Measurements from ENCODE around the gene SINHCAF.

GRCh38 chr12:31245822-31246469 lies 80.0 kb downstream of the SINHCAF start:
- TF ChIP-seq CTCF (IDR thresholded peaks at IDR 0.05 in 4 of 5, conservative IDR thresholded peaks at IDR 0.05 in 1 of 5) = no peak
- TF ChIP-seq POLR2A (IDR thresholded peaks at IDR 0.05) = no peak

All from gastrocnemius medialis (tissue), 4 donors.